Memory B cell (primary cell): ENCODE data around the gene DLX3.

Experiments used
- ATAC-seq: fragments of 150-1000 bp; cut with Tn5 transposase; 2 replicates; pipeline ENCODE4 v1.10.0; 2021; ENCODE audit warnings: low read depth, mild to moderate bottlenecking, moderate library complexity
- DNase-seq, 2 donors: peaks; one replicate each; pipeline ENCODE4 v3.0.0; 2022; ENCODE audit warnings: low spot score in 2 of 2
- H3K27ac Mint-ChIP-seq: one replicate; pipeline ENCODE4 v1.8.0; 2022; ENCODE audit warnings: mild to moderate bottlenecking, moderate library complexity, mixed read lengths
- H3K27me3 Mint-ChIP-seq: one replicate; pipeline ENCODE4 v1.8.0; 2022; ENCODE audit warnings: mixed read lengths
- H3K36me3 Mint-ChIP-seq: one replicate; pipeline ENCODE4 v1.8.0; 2022; ENCODE audit warnings: mild to moderate bottlenecking, mixed read lengths
- H3K4me1 Mint-ChIP-seq: one replicate; pipeline ENCODE4 v1.8.0; 2022; ENCODE audit warnings: mixed read lengths
- H3K4me3 Mint-ChIP-seq: one replicate; pipeline ENCODE4 v1.8.0; 2022; ENCODE audit warnings: mild to moderate bottlenecking, moderate library complexity, mixed read lengths
- H3K9me3 Mint-ChIP-seq: one replicate; pipeline ENCODE4 v1.8.0; 2022; ENCODE audit warnings: mixed read lengths

DLX3 gene

GRCh38 chr17:49967621-49968404 is 27.2 kb downstream of the DLX3 start:
- ATAC-seq: no peak
- Mint-ChIP-seq H3K27ac (no peak overlapping the region), H3K4me3 (peak overlapping the region; percentile 62), H3K27me3 (peaks cover 51% of the 10 kb centered on the region), H3K4me1 (peaks cover 32% of the 10 kb centered on the region), H3K36me3 (peaks cover 3% of the 10 kb centered on the region), H3K9me3 (peaks cover 1% of the 10 kb centered on the region)
- no peak for DNase-seq

DNA sequence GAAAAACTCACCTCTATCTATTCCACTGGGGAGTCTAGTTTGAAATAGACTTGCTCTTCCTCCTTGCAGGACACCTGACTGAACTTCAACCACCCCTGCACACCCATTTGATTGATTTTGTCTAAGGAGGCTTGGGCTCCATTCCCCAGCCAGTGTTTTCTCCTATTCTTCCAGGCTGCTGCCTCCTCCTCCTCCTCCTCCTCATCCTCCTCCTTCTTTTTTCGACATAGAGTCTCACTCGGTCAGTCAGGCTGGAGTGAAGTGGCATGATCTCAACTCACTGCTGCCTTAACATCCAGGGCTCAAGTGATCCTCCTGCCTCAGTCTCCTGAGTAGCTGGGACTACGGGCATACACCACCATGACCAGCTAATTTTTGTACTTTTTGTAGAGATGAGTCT is 27.8 kb downstream of the DLX3 start:
- DNase-seq (no peak), ATAC-seq (no peak)
- Mint-ChIP-seq H3K4me3 (no peak overlapping the region), H3K9me3 (peaks cover 1% of the 10 kb centered on the region), H3K36me3 (peaks cover 3% of the 10 kb centered on the region), H3K4me1 (peaks cover 28% of the 10 kb centered on the region), H3K27ac (no peak overlapping the region), H3K27me3 (peaks cover 50% of the 10 kb centered on the region)

GRCh38 chr17:49966767-49967166 is 28.3 kb downstream of the DLX3 start:
- peaks cover 3% of the 10 kb centered on the region for H3K36me3 Mint-ChIP-seq
- H3K27ac Mint-ChIP-seq: no peak overlapping the region
- no peak overlapping the region for H3K4me3 Mint-ChIP-seq
- ATAC-seq: no peak
- DNase-seq: no peak
- peaks cover 49% of the 10 kb centered on the region for H3K27me3 Mint-ChIP-seq
- peaks cover 28% of the 10 kb centered on the region for H3K4me1 Mint-ChIP-seq
- H3K9me3 Mint-ChIP-seq: peaks cover 1% of the 10 kb centered on the region

DNA sequence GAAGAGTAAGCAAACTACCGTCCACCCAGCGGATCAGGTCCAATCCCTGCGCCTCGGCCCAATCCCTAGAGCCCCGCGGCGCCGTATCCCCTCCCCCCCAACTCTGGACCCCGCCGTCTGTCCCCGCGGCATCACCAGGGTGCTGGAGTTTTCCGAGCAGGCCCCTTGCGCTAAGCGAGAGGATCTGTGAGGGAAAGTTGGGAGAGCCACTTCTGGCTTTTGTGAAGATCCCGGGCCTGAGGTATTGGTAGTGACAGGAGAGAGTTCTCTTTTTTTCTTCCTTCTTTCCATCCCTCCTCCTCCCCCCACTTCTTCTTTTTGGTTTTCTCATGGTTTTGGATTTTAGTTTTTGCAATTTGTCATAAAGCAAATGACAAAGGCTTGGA is 29.5 kb downstream of the DLX3 start:
- Mint-ChIP-seq H3K4me1 (peaks cover 23% of the 10 kb centered on the region), H3K9me3 (peaks cover 1% of the 10 kb centered on the region), H3K4me3 (no peak overlapping the region), H3K27me3 (peaks cover 45% of the 10 kb centered on the region), H3K27ac (peak overlapping the region; percentile 54), H3K36me3 (peaks cover 3% of the 10 kb centered on the region)
- DNase-seq (no peak), ATAC-seq (no peak)

DNA sequence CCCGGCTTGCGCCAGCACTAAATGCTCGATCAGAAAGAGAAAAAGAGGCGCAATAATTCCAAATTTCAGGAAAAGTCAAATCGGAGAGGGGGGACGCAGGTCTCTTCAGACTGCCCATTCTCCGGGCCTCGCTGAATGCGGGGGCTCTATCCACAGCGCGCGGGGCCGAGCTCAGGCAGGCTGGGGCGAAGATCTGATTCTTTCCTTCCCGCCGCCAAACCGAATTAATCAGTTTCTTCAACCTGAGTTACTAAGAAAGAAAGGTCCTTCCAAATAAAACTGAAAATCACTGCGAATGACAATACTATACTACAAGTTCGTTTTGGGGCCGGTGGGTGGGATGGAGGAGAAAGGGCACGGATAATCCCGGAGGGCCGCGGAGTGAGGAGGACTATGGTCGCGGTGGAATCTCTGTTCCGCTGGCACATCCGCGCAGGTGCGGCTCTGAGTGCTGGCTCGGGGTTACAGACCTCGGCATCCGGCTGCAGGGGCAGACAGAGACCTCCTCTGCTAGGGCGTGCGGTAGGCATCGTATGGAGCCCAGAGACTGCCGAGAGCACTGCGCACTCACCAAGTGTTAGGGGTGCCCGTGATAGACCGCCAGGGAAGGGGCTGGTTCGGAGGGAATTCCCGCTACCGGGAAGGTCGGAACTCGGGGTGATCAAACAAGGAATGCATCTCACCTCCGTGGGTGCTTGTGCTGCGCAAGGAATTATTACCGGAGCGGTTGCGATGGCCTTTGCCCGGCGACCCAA is 30.1 kb downstream of the DLX3 start:
- ATAC-seq: no peak
- peak overlapping the region; percentile 8 for H3K4me3 Mint-ChIP-seq
- peaks cover 3% of the 10 kb centered on the region for H3K36me3 Mint-ChIP-seq
- H3K4me1 Mint-ChIP-seq: peaks cover 23% of the 10 kb centered on the region
- H3K9me3 Mint-ChIP-seq: peaks cover 1% of the 10 kb centered on the region
- DNase-seq: peak in 1 of 2 donors; percentile 30
- peaks cover 44% of the 10 kb centered on the region for H3K27me3 Mint-ChIP-seq
- H3K27ac Mint-ChIP-seq: peak overlapping the region; percentile 50

DNA sequence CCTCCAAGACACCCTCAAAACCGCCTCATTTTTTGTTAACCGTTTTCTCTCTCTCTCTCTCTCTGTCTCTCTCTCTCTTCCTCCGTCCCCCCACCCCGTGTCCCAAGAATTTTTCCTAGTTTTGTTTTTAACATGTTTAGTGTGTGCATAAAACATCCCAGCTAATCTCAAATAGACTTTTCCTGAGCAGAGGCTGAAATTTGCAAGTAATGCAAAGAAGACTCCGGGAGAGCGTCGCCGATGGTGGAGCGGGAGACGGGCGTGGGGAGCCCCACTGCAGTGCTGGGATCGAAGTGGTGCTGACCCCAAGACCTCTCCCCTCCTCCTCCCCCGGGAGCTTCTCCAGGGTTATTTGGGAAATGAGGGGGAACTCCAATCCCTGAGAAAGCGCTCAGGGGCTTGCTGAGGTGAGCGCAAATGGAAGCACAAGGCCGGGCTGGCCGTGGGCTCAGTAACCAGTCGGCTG is 30.7 kb downstream of the DLX3 start:
- Mint-ChIP-seq H3K27me3 (peaks cover 47% of the 10 kb centered on the region), H3K9me3 (peaks cover 1% of the 10 kb centered on the region), H3K27ac (peak overlapping the region; percentile 24), H3K36me3 (peaks cover 3% of the 10 kb centered on the region), H3K4me3 (no peak overlapping the region), H3K4me1 (peaks cover 20% of the 10 kb centered on the region)
- no peak for ATAC-seq
- DNase-seq: no peak

DNA sequence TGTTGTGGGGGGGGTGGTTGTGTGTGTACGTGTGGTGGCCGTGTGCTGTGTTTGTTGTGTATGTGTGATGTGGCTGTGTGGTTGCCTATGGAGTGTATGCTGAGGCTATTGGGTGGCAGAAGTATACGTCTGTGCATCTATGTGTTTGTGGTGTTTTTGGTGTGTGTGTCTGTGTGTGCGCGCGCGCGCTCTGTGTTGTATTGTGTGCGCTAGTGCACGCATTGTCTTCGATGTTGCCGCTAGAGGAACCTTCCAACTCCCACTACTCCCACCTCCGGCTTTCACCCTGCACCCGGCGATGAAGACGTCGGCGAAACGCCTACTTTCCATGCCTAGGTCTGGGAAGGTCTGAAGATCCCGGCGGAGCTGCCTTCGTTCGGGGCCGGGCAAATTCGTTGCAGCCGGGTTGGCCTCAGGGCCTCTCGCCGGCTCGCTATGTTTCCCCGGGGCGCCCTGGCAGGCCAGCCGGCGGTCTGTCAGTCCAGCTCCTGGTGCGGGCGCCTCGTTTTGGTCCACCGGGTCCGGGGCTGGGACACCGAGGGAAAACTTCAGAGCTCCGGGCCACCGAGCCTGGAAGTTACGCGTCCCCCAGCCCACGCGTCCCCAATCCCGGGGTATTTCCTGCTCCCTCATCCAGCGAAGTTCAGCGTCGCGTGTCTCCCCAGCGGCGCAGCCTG is 31.3 kb downstream of the DLX3 start:
- peaks cover 47% of the 10 kb centered on the region for H3K27me3 Mint-ChIP-seq
- H3K4me1 Mint-ChIP-seq: peaks cover 20% of the 10 kb centered on the region
- H3K4me3 Mint-ChIP-seq: no peak overlapping the region
- ATAC-seq (no peak), DNase-seq (no peak)
- peaks cover 1% of the 10 kb centered on the region for H3K9me3 Mint-ChIP-seq
- H3K27ac Mint-ChIP-seq: peak overlapping the region; percentile 73
- H3K36me3 Mint-ChIP-seq: peaks cover 3% of the 10 kb centered on the region

DNA sequence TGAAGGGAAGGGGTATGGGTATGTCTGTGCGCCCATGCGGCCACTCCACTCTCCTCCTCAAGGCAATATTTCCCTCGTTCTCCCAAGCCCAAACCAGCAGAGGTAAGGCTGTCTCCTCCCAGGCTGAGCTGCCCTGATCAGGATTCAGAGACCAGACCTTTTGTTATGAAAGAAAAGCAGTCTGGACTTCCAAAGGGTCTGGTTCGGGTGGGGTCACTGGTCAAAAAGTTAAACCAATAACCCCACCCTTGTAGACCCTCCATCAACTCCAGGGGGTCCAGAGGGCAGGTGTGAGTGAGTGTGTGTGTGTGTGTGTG is 31.8 kb downstream of the DLX3 start:
- DNase-seq (no peak), ATAC-seq (no peak)
- Mint-ChIP-seq H3K9me3 (peaks cover 1% of the 10 kb centered on the region), H3K36me3 (peaks cover 3% of the 10 kb centered on the region), H3K4me3 (no peak overlapping the region), H3K27me3 (peaks cover 47% of the 10 kb centered on the region), H3K4me1 (peaks cover 20% of the 10 kb centered on the region), H3K27ac (peak overlapping the region; percentile 73)

DNA sequence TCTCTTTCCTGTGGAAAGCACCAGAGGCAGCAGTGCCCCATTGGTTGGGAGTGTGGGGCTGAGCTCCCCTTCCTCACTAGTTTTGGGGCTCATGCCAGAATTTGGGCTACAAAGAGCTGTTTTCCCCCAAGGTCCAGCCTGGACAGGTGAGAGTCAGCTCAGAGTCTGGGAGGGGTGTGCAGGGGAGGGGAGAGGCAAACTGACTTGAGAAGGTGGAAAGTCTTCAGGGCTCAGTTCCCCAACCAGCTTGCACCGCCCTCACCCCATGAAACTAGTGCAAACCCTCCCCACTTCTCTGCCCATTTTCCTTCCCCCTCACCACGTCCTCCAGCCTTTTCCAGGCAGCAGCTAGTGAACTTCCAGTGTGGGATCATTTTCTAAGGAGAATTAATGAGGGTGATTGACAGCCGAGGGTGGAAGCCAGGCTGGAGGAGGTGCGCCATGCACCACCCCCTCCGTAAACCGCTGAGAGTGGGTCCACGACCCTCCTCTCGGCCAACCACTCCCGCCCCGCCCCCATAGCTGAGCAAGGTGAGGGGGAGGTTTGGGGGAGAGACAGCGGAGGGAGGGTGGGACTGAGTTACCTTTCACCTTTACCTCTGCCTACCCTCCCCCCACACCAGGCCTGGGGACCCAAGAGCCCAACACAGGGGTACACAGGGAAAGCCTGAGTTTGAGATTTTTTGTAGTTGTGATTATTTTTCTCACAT is 32.3 kb downstream of the DLX3 start:
- Mint-ChIP-seq H3K27ac (peak overlapping the region; percentile 73), H3K4me3 (no peak overlapping the region), H3K4me1 (peaks cover 20% of the 10 kb centered on the region), H3K27me3 (peaks cover 46% of the 10 kb centered on the region), H3K9me3 (peaks cover 1% of the 10 kb centered on the region), H3K36me3 (peaks cover 3% of the 10 kb centered on the region)
- ATAC-seq (no peak), DNase-seq (no peak)

DNA sequence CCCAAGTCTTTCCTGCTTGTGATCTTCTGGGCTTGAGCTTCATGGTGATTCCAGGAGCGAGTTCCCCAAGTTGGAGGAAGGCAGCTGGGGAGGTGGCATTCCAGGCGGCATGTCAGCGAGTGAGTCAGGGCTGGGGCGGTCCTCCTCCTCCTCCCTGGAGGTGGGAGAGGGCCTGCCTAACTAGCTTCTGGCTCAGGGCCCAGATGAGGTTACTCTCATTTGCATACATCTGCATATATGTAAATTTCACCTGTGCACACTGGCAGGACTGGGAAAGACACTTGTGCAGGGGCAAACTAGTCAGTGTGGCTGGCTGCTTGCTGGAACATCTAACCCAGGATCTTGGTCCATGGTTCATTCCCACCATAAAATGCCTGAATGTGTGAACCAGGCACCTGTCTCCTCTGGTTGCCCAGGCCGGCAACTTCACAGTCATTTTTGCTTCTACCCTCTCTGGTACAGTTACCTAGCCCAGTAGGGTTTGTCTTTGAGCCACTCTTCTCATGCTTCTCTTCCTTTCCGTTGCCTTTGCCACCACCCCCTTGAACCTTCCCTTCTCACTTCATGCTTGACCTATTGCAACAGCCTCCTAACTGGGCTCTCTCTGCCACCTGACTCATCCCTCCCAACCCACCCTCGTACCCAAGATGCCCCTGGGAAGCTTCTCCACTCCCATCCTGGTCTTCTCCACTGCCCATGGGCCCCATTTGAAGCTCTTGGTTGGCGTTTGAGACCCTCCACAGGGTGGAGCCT is 35.7 kb downstream of the DLX3 start:
- H3K4me3 Mint-ChIP-seq: no peak overlapping the region
- DNase-seq: no peak

DNA sequence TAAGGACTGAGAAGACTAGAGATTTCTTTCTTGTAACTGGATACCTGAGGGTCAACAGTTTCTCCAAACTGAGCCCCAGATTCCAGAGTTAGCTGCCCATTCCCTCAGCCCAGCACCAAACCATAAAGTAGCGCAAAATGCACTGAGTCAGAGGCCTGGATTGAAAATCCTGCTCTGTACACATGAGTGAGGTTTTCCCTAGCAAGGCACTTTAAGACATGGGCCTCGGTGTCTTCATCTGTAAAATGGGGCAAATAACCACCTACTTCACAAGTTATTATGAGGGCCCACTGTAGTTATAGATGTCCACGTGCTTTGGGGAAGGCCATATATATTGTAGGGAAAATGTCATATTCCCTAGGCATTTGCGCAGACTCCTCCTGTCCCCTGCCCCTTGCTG is 36.3 kb downstream of the DLX3 start:
- no peaks in the 10 kb centered on the region for H3K9me3 Mint-ChIP-seq
- no peak for DNase-seq
- H3K27me3 Mint-ChIP-seq: peaks cover 28% of the 10 kb centered on the region
- ATAC-seq: no peak
- no peak overlapping the region for H3K27ac Mint-ChIP-seq
- peaks cover 6% of the 10 kb centered on the region for H3K4me1 Mint-ChIP-seq
- no peaks in the 10 kb centered on the region for H3K36me3 Mint-ChIP-seq
- H3K4me3 Mint-ChIP-seq: no peak overlapping the region

More for the DNA sequence above, 35.7 kb downstream of the DLX3 start:
- peaks cover 1% of the 10 kb centered on the region for H3K36me3 Mint-ChIP-seq
- H3K27ac Mint-ChIP-seq: no peak overlapping the region
- H3K4me1 Mint-ChIP-seq: peaks cover 10% of the 10 kb centered on the region
- peaks cover 1% of the 10 kb centered on the region for H3K9me3 Mint-ChIP-seq
- ATAC-seq: no peak
- peaks cover 27% of the 10 kb centered on the region for H3K27me3 Mint-ChIP-seq

DNA sequence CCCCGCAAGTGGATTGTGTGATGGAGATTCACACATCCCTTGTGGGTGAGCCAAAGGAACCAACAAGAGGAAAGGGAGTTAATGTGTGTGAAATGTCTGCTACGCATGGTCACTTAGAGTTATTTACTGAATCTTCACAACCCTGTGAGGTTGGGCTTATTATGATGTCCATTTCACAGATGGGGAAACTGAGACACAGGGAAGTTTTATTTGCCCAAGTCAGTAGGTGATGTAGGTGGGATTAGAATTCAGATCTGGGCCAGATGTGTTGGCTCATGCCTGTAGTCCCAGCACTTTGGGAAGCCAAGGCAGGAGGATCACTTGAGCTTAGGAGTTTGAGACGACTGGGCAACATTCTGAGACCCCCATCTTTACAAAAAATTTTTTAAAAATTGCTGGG is 37.7 kb downstream of the DLX3 start:
- Mint-ChIP-seq H3K4me1 (no peaks in the 10 kb centered on the region), H3K36me3 (no peaks in the 10 kb centered on the region), H3K4me3 (no peak overlapping the region), H3K9me3 (no peaks in the 10 kb centered on the region), H3K27ac (no peak overlapping the region), H3K27me3 (peaks cover 28% of the 10 kb centered on the region)
- ATAC-seq (no peak), DNase-seq (no peak)

- ATAC-seq: no peak
- Mint-ChIP-seq H3K27me3 (peaks cover 32% of the 10 kb centered on the region), H3K9me3 (no peaks in the 10 kb centered on the region)
These were observed 38.2 kb downstream of the DLX3 start for GRCh38 chr17:49956780-49957179.

More at GRCh38 chr17:49956780-49957179, 38.2 kb downstream of the DLX3 start:
- Mint-ChIP-seq H3K36me3 (no peaks in the 10 kb centered on the region), H3K4me1 (no peaks in the 10 kb centered on the region), H3K27ac (no peak overlapping the region), H3K4me3 (no peak overlapping the region)
- no peak for DNase-seq
